LNCAP (cell line): ENCODE measurements around the gene SPSB3.

ENCODE experiments used
- CTCF ChIP-seq: fragments of 450-650 bp; IDR thresholded peaks from 2 replicates; pipeline ENCODE4 v1.5.1; 2017; ENCODE audit warnings: mild to moderate bottlenecking

SPSB3 gene

GRCh38 chr16:1758923-1759322 is 23.4 kb downstream of the SPSB3 start:
- TF ChIP-seq CTCF = no peak

- no peak for TF ChIP-seq CTCF
These were observed 24.5 kb downstream of the SPSB3 start for GRCh38 chr16:1757714-1758461.

- TF ChIP-seq CTCF = no peak
These were observed 28.2 kb downstream of the SPSB3 start for GRCh38 chr16:1754204-1754603.

- TF ChIP-seq CTCF = no peak
These were observed 29.5 kb downstream of the SPSB3 start for GRCh38 chr16:1752853-1753252.

- TF ChIP-seq CTCF = no peak
These were observed 30.4 kb downstream of the SPSB3 start for GRCh38 chr16:1751946-1752345.

GRCh38 chr16:1749152-1750117 is 32.9 kb downstream of the SPSB3 start:
- TF ChIP-seq CTCF = no peak

- TF ChIP-seq CTCF = no peak
These were observed 34.4 kb downstream of the SPSB3 start for GRCh38 chr16:1747934-1748333.
